ENCODE measurements around the gene CCNY.

CCNY gene

DNA sequence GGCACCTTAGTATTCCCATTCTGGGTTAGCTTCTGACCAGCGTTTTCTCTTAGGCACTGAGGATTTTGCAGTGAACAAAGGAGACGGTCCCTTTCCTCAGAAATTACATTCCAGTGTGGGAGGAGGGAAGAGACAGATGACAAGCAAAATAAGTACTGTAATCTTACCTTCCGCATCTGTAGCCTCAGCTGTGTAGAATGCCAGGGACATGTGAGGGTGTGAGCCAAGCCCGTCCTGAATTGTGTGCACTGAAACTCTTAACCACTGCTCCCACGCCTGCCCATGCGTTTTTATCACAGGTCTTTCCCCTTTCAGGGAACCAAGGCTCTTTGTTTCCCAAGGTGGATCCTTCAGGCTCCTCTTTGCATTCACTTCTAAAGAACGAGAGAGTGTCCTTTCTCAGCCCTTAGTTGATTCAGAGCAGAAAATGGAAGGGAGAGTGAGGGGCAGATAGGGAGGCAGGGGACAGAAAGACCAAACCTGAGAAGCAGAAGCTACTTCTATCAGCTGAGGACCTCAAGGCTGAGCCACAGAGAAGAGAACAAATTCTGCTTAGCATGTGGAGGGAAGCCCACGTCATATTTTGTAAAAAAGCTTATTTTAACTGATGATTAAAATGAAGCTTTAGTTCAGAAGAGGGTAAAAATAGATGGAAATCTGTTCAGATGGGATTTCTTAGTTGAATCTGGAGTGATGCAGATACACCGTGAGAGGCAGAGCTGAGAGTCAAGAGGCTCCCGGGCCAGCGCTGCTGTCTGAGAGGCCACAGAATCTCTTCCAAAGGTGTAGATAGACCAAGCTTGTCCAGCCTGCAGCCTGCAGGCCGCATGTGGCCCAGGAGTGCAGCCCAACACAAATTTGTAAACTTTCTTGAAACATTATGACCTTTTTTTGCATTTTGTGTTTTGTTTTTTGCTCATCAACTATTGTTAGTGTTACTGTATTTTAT lies 122.5 kb downstream of the CCNY start:
- DNase-seq, result no peak

DNA sequence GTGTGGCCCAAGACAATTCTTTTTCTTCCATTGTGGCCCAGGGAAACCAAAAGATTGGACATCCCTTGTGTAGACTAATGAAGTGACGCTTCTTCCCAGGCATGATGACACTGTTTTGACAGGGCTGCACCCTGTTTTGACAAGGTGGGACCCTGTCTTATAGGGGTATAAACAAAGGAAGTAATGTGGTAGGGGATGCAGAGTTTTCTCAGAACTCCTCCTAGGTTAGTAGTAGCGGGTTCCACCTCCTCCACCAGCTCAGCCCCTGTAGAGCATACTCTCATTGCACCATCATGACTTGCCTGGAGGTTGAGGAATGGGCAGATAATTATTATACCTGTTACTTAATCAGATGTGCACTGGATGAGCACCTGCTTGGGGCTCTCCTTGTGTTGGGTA lies 123.1 kb downstream of the CCNY start:
- DNase-seq, result no peak

GRCh38 chr10:35460852-35461460 lies 124.6 kb downstream of the CCNY start:
- DNase-seq, result peak; percentile 39

DNA sequence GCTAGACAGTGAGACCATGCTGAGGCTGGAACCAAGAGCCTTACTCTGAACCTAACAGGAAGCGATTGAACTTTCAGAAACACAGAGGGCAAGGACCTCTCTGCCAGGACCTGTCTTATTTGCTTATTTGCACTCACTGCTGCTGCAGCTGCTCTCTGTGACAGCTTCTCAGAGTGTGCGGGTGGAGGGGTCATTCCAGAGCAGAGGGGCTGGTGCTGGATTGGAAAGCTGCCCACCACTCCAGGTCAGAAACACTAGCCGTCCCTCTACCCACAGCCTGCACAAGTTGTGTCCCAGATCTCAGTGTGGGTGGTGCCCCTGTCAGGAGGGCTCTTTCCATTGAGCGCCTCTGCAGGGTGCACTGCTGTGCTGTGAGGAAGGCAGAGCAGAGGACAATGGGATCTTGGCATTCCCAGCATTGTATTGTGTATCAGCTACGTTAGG lies 126.2 kb downstream of the CCNY start:
- peak; percentile 46 for DNase-seq

GRCh38 chr10:35463105-35463867 lies 127.0 kb downstream of the CCNY start:
- no peak for DNase-seq

GRCh38 chr10:35463878-35464277 lies 127.6 kb downstream of the CCNY start:
- no peak for DNase-seq

GRCh38 chr10:35464825-35465456 lies 128.6 kb downstream of the CCNY start:
- no peak for DNase-seq

- no peak for DNase-seq
Measured at GRCh38 chr10:35465673-35466072, 129.4 kb downstream of the CCNY start.

GRCh38 chr10:35466170-35466569 lies 129.9 kb downstream of the CCNY start:
- no peak for DNase-seq

DNA sequence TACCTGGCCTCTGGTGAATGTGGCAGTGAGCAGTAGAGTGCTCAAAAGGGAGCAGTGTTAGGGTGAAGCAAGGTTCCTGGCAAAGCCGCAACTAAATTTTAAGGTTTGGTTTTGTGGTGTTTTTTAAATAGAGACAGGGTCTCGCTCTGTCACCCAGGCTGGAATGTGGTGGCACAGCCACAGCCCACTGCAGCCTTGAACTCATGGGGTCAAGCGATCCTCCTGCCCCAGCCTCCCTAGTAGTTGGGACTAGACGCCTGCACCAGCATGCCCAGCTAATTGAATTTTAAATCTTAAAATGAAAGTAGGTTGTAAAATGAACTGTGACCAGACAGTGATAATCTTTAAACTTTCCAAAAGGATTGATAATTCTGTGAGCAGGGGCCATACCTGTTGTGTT lies 130.4 kb downstream of the CCNY start:
- no peak for DNase-seq

- DNase-seq, result no peak
Measured at GRCh38 chr10:35467186-35467585, 130.9 kb downstream of the CCNY start.

DNA sequence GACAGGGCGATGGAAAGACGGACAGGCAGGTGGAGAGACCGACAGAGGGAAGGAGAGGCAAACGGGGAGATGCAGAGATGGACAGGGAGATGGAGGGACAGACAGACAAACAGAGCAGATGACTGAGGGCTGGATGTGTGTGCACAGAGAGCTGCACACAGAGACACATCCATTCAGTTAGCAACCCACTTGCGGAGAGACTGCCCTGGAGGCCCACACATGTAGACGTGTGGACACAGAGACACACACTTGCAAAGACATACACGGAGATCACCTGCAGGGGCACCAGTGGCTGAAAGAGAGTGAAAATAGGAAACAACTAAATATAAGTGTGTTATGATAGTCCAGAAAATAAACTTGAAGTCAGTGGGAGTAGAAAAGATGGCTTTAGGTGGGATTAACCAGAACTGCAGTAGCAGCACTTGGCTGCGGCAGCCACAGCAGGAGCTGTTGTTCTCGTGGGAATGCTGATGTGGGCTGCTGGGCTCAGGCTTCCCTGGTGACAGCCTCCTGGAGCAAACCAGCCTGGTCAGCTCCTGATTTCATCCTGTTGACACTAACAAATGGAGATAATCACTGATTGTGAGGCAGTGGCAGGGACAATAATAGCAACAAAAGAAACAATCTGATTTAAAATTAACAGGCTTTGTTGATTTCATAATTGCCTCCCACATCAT lies 134.1 kb downstream of the CCNY start:
- no peak for DNase-seq

- DNase-seq, result no peak
Measured at GRCh38 chr10:35470925-35471315, 134.6 kb downstream of the CCNY start.

DNA sequence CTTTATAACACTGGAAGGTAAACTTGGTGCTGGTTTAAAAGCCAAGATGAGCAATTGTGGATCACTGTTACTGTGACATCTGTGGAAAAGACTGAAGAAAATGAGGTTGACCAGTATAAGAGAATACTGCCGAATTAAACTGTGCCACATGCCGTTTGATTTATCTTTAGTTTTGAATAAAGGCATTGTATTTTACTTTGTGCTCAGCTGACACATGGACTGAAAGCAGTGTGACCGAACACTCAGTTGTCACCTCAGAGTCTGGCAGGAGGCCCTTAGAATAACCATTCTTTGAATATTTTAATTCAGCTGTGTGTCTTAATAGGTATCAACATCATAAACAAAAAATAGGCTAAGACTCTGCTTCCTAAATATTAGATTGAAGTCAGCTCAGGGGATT lies 135.1 kb downstream of the CCNY start:
- DNase-seq, result no peak

- no peak for DNase-seq
Measured at GRCh38 chr10:35480142-35480541, 143.8 kb downstream of the CCNY start.

DNA sequence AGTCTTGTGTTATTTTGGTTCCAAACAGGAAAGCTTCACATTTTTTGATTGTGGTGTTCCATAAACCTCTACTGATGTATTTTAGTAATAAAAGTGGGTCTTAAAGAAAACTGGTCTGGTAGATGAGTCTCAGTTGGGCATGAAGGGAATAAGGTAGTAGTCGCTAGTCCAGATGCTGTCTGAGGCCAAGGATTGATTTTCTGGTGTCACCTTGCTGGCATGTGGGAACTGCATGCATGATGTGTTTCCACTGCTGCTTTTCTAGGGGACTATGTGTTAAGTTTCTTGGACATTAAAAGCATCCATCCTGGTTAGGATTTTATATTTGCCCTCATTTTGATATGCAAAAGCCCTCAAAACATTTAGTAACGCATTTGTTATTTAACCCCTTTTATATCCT lies 145.1 kb downstream of the CCNY start:
- no peak for DNase-seq

GRCh38 chr10:35486297-35486990 lies 150.1 kb downstream of the CCNY start:
- DNase-seq, result no peak

- no peak for DNase-seq
Measured at GRCh38 chr10:35487336-35488034, 151.2 kb downstream of the CCNY start.

GRCh38 chr10:35488228-35488627 lies 151.9 kb downstream of the CCNY start:
- DNase-seq, result no peak

GRCh38 chr10:35492386-35493195 lies 156.3 kb downstream of the CCNY start:
- DNase-seq, result no peak

Data from right hindlimb (tissue), 1 donor.